ENCODE measurements around the gene RNF130.
A peak's percentile ranks its signal among the peaks of the same experiment; 100 is the strongest.

RNF130 gene, protein sequence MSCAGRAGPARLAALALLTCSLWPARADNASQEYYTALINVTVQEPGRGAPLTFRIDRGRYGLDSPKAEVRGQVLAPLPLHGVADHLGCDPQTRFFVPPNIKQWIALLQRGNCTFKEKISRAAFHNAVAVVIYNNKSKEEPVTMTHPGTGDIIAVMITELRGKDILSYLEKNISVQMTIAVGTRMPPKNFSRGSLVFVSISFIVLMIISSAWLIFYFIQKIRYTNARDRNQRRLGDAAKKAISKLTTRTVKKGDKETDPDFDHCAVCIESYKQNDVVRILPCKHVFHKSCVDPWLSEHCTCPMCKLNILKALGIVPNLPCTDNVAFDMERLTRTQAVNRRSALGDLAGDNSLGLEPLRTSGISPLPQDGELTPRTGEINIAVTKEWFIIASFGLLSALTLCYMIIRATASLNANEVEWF

DNA sequence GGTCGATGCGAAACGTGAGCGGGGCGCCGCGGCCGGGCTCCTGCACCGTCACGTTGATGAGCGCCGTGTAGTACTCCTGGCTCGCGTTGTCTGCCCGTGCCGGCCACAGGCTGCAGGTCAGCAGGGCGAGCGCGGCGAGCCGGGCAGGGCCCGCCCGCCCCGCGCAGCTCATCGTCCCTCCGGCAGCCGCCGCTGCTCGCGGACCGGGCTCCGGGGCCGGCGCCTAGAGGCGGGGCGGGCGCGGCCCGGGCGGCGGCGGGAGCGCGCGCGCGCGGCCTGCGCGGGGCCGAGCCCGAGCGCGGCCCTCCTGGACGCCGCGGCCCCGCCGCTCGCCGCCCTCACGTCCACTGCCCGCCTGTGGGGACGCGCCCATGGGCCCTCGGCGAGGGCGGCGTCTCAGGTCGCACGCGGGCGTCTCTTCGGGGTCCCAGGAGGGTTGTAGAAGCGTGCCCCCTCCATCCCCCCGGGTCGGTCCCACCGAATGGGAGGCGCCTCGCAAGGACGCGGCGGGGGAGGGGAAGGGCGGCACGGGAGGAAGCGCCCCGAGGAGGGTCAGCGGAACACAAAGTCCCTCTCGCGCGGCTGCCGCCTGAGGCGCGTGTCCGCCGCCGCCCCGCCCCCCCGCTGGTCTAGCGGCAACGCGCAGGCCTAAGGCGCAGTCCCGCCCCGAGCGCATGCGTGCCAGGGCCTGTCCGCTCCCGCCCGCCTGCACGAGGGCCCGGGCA lies at the start of gene RNF130:
Gene RNF130, minus strand, starts transcription at position 229 of the 725 bp plus-strand sequence. Its CDS starts 57 bp downstream, at position 172.
- FAIRE-seq, result no peak
- peak; percentile 67 for DNase-seq (ENCODE audit: insufficient read length, low spot score)

DNA sequence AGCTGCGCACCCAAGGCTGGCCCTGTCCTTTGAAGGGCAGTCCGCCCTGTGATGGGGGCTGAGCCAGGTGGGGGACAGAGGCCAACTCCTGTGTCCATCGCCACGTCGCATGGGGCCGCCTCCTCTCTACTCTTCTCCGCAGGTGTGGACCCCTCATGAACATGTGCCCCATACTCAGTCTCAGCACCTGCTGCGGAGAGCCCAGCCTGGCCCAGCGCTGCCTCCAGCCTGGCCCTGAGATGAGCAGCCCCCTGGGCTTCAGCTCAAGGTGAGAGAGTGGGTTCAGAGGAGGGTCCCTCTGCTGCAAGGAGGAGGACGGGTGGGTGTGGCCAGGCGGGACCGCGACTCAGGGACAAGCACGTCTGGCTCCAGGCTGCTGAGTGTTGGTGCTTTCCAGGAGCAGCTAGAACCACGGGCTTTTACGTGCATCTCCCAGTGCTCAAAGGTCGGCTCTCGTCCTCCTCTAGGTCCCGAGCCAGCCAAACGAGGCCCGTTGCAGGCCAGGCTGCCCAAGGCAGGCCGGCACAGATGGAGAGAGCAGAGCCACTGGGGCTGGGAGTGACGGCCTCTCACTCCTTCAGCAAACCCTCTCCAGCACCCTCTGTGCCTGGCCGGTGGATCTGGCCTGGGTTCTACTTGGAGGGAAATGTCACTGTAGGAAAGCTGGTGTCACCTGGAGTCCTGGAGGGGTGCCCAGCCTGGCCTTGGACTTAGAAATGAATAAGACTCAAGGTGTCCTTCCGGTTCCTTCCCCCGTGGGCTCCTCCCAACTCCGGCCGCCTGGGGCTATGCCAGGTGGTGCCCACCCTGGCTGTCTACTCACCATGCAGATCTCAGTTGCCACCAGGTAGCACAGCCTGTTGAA lies 48.9 kb upstream of the RNF130 start:
- no peak for DNase-seq (ENCODE audit: insufficient read length, low spot score)

DNA sequence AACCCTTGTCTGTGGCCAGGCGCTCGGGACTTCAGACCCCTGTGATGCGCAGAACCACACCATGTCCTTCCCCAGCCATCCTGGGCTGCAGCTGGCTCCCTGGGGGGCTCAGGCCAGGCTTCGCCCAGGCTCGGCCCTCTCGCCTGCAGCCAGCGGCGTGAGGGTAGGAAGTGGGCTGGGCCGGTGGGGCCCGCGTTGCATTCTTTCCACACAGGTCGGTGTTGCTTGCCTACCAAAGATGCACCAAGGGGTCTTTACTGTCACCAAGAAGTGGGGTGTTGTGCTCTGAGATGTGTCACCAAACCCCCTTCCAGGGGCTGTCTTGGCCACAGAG lies 48.3 kb upstream of the RNF130 start:
- FAIRE-seq, result no peak
- DNase-seq (ENCODE audit: insufficient read length, low spot score), result no peak

More for the DNA sequence above, 48.9 kb upstream of the RNF130 start:
- no peak for FAIRE-seq

DNA sequence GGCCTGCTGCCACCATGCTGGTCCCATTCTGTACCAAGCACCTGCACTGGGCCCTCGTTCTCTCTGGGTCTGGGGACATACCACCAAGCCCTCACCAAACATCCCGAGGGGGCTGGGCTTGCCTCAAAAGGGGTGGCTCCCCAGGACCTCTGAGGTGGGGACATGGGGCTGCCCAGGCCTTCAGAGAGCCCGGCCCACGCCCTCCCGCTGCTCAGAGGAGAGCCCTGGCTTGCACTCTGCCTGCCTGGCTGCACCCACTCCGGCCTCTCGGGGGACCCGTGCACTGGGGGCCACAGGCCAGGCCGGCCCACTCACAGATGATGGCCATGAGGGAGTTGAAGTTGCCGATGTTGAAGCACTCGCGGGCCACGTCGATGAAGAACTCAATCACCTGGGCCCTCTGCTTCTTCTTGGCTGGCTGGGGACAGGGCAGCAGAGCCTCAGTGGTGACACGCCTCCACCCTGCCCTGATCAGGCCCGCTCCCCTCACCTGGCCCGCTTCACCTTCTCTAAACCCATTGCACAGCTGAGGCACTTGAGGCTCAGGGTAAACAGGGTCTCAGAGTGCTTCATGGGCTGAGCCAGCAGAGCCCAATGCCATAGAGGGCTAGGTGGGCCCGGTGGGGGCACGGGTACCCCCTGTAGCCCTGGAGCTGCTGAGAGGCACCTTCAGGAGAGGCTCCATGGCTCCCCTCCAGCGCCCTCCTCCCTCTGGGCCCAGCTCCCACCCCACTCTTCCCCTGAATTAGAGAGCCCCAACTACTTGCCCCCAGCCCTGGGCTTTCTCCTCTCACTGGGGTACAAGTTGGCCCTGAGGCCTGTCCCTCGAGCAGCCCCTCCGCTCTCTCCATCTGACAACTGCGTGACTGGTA lies 47.7 kb upstream of the RNF130 start:
- FAIRE-seq (no peak), DNase-seq (ENCODE audit: insufficient read length, low spot score) (no peak)

DNA sequence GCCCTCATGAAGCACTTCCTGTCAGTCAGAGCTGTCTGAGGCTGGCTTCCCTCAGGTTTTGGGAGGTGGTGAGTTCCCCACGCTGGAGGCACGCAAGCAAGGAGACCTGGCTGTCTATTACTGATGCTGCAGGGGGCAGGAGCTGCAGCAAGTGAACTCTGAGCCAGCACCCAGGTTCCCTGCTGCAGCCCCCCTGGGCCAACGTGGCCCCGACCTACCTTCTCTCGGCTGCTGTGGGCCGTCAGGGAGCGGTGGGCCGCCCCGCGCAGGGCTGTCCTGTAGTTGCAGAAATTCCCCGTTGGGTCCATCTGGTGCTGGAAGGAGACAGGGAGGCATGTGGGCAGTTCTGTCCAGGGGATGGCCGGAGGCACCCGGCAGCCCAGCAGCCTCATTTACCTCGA lies 46.8 kb upstream of the RNF130 start:
- no peak for FAIRE-seq
- no peak for DNase-seq (ENCODE audit: insufficient read length, low spot score)

DNA sequence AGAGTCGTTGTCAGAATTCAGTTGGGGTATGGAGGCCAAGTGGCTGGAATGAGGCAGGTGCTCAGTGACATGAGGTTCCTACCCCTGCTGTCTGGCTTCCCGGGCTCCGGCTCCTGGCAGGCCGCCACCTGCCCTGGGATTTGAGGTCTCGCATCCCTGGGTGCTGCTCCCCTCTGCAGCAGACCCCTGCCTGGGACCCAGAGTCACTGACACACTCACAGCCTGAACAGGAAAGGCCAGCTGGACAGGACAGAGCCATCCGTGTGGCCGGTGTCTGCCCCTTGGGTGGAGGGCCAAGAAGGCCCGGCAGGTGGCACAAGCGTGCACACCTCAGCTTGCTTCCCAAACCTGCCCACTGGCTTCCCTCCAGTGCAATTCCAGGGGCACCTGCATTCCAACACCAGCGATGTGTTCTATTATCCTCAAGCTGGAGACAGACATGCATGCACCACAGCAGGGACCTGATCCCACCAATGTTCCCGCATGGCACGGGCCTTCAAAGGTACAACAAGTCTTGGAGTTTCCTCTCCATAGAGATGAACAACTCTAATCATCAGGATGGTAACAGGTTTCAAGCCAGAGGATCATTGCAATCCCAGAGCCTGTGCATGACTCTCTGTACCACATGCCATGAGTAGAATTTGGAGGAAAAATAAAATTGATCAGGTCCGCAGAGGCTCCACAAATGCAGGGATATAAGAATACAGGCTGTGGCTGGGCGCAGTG lies 45.6 kb upstream of the RNF130 start:
- DNase-seq (ENCODE audit: insufficient read length, low spot score) (no peak), FAIRE-seq (no peak)

DNA sequence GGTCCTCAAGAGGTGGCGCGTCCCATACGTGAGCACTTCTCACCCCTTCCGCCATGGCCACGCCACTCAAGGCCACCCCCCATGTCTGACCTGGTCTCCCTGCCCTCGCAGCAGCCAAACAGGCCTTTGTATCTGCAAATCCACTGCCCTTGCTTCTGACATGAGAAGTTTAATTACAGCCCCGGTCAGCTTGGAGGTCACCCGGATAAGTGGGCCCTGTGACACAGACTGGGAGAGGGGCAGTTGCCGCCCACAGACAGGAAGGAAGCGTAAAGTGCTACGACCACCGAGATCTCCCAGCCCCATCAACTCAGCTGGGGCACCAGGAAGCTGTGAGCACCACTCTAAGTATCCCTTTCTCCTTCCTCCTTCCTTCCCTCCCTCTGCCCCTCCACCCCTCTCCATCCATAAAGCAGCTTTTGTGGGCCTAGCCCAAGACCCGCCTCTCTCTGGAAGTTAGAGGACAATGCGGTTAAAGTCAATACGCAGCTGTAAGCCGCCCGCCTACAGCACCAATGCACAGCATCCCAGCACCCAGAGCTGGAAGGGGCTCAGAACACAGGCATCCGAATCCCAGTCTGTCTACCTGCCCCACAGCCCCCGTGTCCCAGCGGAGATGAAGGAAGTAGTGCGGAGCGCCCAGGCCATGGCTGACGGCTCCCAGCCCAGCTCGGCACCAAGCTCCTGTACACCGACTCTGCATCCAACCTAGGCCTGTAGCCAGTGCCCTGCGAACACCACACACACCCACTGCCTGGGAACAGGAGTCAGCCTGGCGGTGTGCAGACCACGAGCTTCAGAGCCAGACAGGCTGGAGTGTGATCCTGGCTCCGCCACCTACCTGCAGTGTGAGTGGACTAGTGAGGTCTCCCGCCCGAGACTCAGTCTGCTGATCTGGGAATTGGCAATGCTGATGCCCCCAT lies 44.8 kb upstream of the RNF130 start:
- DNase-seq (ENCODE audit: insufficient read length, low spot score), result no peak
- FAIRE-seq, result no peak

DNA sequence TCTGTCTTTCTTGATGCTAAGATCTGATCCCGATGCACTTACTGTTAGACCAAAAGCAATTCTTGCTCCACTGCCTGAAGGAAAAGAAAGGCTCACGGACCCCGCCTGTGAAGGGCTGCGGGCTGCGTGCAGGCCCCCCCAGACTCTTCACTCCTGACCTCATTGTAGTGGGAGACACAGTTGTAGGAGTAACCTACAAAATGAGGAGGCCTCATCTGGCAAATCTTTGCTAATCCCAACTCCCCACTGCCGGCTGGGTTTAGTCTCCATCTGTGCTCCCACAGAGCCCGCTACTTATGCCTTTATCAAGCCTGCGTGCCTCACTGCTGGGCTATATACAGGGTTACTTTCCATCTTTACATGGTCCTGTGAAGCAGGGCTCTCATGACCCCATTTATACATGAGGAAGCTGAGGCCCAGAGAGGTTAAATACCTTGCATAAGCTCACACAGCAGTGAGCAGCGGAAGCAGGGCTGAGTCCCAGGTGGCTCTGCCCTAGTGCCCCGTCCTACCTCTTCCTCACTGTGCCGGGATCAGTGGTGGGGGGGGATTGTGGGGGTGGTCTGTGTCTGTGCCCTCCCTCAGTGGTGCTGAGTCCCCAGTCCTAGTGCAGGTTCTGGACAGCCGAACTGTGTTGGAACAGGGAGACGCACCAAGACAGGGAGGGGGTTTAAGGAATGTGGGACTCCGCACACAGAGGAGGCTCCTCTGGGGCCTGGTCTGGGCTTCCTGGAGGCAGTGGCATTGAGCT lies 43.9 kb upstream of the RNF130 start:
- DNase-seq (ENCODE audit: insufficient read length, low spot score) (no peak), FAIRE-seq (no peak)

DNA sequence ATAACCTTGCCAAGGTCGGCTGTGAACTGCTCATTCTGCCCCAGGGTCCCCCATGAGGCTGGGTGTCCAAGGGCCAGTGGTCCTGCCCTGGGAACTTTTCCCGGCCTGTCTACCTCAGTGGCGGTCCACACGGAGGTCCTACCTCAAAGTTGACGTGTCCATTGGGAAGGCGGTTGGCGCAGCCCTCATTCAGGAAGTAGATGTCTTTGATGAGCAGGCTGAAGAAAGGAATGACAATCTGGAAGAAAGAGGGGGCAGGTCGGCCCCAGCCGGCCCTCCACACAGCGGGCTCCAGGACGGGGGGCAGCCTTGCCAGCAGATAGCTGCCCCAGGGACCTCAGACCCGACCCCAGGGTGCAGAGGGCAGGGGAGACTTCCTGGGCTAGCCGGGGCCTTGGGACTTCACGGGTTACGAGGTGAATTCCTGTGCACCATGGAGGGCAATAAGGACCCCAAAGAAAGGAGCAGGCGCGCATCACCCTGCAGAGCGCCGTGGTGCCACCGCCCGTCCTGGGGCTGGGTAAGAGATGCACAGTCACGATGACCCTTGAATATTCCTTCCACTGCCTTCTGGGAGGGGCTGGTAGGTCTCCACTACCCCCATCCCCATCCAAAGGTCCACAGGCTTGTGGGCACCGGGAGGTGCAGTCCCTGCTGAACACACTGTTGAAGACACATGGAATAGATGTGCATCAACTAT lies 42.9 kb upstream of the RNF130 start:
- no peak for DNase-seq (ENCODE audit: insufficient read length, low spot score)
- FAIRE-seq, result no peak

DNA sequence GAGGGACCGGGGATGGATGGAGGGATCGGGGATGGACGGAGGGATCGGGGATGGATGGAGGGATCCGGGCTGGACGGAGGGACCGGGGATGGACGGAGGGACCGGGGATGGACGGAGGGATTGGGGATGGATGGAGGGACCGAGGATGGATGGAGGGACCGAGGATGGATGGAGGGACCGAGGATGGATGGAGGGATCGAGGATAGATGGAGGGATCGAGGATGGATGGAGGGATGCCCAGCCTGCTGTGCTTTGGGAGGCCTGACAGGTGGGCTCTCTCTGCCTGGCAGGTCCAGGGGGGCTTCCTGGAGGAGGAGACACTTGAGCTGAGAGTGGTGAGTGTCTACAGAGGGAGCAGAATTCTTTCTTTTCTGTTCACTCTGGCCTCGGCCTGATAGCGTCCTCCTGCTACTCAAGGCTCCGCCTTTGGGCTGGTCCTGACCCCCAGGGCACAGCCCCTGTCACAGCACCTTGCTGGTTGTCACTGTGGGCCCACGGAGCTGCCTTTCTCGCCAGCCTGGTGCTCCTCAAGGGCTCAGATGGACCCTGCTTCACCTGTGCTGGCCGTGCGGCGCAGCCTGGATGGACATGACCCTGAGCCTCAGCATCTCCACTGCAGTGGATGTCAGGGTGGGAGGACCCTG lies 42.2 kb upstream of the RNF130 start:
- FAIRE-seq (no peak), DNase-seq (ENCODE audit: insufficient read length, low spot score) (no peak)

DNA sequence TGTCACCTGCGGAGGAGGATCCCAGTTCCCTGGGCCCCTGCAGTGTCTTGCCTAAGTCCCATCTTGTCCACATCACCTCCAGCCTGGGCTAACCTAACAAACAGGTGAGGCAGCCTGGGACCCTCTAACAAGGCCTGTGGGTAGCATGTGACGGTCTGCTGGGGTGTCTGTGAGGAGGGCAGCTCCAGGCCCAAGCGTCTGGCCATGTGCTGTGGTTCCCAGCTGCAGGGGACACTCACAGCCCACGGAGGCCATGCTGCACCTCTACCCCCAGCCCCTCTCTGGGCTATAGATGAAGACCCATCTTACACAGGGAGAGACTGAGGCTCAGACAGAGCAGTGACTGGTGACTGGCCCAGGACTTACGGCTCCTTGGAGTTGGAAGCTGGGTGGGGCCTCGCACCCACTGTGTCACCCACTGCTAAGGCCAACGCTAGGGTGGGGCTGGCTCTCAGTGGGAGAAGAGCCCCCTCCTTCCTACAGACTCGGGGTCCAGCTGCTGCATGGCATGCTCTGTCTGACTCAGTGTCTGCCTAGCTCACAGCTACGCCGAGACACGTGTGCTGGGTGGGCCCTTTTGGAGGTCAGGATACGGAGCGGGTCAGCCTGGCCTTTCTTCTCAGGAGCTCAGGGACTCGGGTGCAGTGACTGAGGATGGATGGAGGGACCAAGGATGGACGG lies 40.8 kb upstream of the RNF130 start:
- DNase-seq (ENCODE audit: insufficient read length, low spot score) (no peak), FAIRE-seq (no peak)

DNA sequence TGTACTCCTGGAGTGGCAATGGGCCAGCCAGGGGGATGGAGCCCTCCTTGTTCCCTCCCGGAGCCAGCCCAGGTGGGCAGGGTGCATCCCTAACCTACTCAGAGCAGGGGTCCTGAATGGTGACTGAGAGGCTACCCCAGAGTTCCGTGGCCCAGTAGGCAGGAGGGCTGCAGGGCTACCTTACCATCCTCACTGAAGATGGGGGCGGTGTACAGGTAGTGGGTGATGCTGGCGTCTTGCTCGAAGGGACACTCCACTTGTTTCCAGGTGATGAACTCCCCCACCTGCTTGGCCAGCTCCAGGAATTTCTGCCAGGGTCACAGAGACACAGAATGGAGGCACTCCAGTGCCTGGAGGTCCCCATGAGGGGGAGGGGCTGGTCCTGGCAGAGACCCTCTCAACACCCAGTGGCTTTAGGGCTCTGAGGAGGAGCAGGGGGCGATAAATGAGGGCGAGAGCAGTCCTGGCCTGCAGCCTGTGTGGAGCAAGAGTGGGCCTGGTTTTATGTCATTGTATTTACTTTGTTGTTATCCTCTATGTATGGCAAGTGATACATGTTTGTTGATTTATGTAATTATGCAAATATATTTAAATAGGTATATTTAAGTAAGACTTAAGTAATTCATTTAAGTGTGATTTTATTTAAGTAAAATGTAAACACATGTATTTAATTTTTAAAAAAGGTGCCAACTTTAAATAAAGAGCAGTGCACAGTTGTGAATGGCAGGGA lies 39.9 kb upstream of the RNF130 start:
- no peak for FAIRE-seq

DNA sequence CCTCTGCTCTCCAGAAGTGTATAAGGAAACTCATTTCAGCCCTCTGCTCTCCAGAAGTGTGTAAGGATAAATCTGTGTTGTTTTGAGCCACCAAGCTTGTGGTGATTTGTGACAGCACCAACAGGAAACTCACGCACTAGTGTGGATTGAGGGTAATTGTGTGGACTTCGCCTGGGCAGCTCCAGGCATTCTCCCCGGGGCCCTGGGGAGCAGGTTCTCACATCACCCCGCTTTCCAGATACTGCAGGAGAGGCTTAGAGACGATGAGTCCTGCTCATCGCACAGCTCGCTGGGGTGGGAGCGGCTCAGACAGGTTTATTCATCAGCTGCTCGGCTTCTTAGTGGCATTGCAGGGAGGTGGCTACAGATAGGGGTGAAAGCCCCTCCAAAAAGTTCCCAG lies 38.4 kb upstream of the RNF130 start:
- FAIRE-seq, result no peak
- no peak for DNase-seq (ENCODE audit: insufficient read length, low spot score)

More for the DNA sequence above, 39.9 kb upstream of the RNF130 start:
- no peak for DNase-seq (ENCODE audit: insufficient read length, low spot score)

DNA sequence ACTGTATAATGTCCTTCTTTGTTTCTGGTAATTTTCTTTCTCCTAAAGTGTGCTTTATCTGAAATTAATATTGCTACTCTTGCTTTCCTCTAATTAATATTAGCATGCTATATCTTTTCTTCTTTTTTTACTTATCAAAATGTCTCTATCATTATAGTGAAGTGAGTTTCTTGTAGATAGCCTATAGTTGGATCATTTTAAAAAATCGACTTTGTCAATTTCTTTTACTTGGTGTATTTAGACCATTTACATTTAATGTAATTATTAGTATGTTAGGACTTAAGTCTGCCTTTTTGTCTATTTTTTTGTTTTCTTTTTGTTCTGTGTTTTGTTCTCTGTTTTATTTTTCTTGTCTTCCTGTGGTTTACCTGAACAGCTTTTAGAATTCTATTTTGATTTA lies 35.4 kb upstream of the RNF130 start:
- FAIRE-seq, result no peak
- no peak for DNase-seq (ENCODE audit: insufficient read length, low spot score)

DNA sequence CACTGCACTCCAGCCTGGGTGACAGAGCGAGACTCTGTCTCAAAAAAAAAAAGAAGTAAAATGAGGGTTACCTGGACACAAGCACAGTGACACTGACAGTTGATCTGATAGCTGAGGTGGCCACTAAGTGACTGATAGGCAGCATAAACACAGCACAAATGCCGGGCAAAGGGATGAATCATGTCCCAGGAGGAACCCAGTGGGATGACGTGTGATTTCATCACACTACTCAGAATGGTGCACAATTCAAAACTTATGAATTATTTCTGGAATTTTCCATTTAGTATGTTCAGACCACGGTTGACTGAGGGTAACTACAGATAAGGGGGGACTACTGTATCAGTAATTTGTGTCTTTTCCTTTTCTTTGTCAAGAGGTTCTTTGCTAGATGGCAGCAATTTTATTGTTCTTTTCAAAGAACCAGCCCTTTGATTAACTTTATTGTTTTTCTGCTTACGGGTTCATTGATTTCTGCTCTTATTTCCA lies 34.3 kb upstream of the RNF130 start:
- FAIRE-seq (no peak), DNase-seq (ENCODE audit: insufficient read length, low spot score) (no peak)
